GM18951 (cell line): Measurements from ENCODE around the gene RNF144B.

Source experiments
- POLR2A ChIP-seq: IDR thresholded peaks from 4 replicates; pipeline ENCODE4 v1.6.1; 2011; ENCODE audit warnings: mild to moderate bottlenecking; ENCODE audit not compliant: insufficient read length, insufficient read depth; ENCODE audit errors: extremely low read depth
- in situ Hi-C: fragments of 300-500 bp; cut with MboI; formaldehyde crosslinking; loops from one replicate; pipeline ENCODE4 v1.12.0; 2022; ENCODE audit warnings: low sequenced_read_pairs, mixed read lengths, inconsistent platforms; ENCODE audit not compliant: unreplicated experiment

The RNF144B gene

DNA sequence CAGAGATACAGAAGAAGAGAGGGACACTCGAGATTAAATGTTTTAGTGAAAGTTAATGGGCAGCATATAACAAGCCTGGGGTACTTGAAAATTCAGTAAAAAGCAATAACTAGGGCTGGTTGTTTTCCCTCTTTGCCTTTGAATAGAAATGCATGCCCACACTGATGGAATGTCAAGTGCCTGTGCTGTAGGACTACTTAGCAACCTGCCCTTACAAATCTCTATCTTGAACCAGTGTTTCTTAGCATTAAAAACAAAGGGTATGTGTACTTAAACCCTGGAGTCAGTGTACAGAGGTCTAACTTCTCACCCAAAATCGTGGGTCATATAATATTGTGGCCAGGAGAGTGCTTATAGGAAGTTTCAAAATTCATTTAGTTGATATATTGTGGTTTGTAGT, 37.1 kb downstream of the RNF144B start:
- no peak for TF ChIP-seq POLR2A
- in situ Hi-C loops, result no loop called here

DNA sequence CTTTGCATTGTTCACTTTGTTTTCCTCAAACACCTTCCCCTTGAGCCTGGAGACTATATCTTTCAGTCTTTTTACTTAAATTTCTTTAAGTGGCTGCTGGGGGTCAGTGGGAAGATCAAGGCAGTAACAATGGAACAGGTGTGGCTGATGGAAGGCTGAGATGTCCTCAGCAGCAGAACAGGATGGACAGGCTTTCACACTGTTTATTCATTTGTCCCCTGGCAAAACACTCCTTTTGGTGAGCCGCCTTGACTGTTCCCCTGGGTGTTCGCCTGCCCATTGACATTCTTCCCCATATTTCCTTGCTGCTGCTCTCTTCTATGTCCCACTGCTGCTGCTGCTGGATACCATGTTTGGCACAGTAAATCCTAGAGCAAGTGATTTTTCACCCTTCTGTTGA, 38.1 kb downstream of the RNF144B start:
- TF ChIP-seq POLR2A, result no peak
- in situ Hi-C loops, result no loop called here

DNA sequence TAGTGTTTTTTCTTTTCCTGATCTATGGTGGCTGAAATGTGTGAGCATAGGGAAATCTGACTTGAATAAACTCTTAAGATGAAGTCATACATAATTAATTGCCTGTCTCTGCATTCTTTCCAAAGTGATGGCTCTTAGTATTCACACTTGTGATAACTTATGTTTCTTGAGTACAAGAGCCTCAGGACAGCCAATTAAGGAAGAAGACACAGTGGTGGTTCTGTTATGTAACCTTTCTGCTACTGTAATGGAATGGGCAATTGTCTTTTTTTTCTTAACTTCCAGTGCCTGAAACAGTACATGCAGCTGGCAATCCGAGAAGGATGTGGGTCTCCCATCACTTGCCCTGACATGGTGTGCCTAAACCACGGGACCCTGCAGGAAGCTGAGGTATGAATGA, 40.1 kb downstream of the RNF144B start:
- TF ChIP-seq POLR2A, result no peak
- in situ Hi-C loops, result no loop called here

DNA sequence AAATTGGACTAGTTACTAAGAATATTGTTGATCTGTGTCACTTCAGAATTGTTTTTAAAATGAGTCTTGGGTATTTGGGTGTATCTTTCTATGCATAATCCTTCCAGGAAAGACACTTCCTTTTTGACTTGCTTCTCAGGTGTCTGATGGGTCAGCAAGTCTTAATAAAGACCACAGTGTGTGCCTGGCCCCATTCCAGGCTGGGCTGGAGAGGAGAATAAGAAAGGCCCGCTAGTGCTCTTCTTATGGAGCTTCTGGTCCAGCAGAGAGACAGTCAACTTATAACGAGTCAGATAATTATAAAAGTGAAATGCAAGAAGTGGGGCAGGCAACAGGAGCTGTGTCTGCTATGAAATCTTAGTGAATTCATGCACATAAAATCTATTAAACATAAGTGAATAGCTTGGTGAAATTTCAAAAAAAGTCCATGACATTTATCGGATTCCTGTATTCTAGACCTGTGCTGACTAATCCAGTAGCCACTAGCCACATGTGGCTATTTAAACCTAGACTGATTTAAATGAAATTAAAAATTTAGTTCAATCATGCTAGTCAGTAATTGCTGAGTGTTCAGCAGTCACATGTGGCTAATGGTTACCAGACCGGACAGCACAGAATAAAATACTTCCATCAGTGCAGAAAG, 42.6 kb downstream of the RNF144B start:
- no peak for TF ChIP-seq POLR2A
- in situ Hi-C loops, result no loop called here

GRCh38 chr6:18431581-18431980, 44.4 kb downstream of the RNF144B start:
- in situ Hi-C loops, result no loop called here

DNA sequence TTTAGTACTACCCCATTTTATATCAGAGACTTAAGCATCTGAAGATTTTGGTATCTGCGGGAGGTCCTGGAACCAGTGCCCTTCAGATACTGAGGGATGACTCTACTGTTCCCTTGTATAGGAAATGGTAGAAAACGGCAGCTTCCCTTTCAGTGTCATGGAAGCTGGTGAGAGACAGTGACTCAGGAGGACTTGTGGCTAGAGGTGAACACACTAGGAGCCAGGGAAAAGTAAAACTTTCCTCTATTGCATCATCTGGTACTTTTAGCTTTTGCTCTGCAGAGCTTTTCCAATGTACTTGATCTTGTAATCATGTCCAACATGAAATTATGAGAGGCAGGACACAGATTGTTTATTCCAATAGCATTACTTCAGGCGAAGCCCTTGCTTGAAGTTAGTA, 45.0 kb downstream of the RNF144B start:
- in situ Hi-C loops, result no loop called here
- no peak for TF ChIP-seq POLR2A

More at GRCh38 chr6:18431581-18431980, 44.4 kb downstream of the RNF144B start:
- TF ChIP-seq POLR2A, result no peak

DNA sequence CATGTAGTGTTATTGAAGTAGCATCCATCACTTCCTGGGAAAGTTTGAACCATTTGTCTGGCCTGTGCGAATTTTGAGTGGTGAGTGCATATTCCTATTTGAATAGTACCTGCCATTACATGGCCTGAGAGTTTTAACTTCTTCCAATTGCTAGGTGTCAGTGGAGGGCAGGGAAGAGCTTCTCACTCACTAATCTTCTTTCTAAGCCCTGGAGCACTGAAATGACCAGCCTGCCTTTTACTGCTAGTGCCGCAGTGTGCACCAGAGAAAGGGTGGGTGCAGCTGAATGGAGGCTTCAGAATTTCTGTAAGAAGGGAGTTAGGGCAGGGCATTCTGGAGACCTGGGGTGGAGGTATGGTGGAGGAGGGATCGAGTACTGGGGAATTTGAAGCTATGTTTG, 45.5 kb downstream of the RNF144B start:
- in situ Hi-C loops, result no loop called here
- no peak for TF ChIP-seq POLR2A

GRCh38 chr6:18433059-18433458, 45.9 kb downstream of the RNF144B start:
- in situ Hi-C loops, result no loop called here
- TF ChIP-seq POLR2A, result no peak

DNA sequence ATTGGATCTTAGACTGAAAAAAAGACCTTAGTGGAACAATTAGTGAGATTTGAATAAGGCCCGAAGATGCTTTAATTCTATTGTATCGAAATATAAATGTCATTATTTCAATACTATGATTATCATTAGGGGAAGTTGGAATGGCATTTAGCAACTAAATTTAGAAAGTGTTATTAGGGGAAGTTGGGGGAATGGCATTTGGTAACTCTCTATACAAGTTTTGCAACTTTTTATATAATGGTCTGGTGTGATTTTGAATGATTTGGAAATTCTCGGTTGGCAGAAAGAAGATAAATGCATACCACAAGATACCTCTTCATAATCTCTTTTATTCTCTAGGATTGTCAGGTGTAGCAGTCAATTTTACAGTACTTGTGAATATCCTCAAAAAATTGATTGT, 49.2 kb downstream of the RNF144B start:
- no peak for TF ChIP-seq POLR2A
- in situ Hi-C loops, result no loop called here

GRCh38 chr6:18439581-18439980, 52.4 kb downstream of the RNF144B start:
- in situ Hi-C loops, result no loop called here
- no peak for TF ChIP-seq POLR2A

DNA sequence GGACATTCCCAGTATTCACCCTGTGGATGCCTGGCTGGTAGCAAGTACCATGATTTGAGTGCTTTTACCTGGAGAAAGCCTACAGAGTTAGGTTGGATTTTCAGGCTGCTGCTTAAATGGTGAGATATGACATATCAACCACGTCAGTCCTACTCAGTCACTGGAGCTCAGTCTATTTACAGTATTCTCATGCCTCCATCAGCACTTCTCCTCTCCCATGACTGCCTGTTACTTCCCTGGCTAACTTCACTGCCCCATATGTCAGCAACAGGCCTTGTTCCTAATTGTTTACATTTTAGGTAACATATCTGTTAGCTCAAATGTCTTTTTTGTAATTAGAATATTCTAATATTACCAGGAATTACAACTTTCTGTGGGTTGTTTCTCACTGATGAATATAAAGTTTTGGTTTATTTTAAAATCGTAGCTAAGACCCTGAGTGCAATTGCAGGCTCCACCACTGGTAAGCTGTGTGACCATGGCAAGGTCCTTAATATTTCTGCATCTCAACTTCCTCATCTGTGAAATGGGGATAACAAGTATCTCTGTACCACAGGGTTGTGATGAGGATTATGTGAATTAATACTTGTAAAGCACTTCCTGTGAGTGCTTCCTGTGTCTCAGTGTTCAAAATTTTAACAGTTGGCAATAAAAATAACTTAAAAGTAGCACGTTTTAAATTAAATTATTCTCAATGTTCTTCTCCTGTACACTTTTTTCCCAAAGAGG, 54.3 kb downstream of the RNF144B start:
- TF ChIP-seq POLR2A, result no peak
- in situ Hi-C loops, result no loop called here

DNA sequence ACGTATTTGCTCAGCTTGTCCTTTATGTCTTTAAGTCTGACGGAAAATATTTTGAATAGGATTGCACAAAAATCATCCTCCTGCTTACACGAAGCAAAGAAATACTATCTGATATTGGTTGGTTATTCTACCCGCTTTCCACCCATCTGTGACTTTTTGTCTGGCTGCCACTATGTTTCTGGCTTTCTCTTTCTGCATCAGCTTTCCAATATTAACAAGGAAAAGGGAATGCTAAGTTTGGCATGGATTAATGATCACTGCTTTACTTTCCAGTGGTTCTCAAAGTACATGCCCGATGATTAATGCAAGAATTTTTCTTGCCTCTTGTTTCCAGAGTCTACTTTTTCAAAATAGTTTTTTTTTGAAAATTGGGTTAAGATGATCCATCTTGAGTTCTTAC, 57.0 kb downstream of the RNF144B start:
- TF ChIP-seq POLR2A, result no peak
- in situ Hi-C loops, result no loop called here

- TF ChIP-seq POLR2A, result no peak
- in situ Hi-C loops, result no loop called here
Measured at GRCh38 chr6:18445228-18445627, 58.1 kb downstream of the RNF144B start.

- in situ Hi-C loops, result no loop called here
- TF ChIP-seq POLR2A, result no peak
Measured at GRCh38 chr6:18446771-18447170, 59.6 kb downstream of the RNF144B start.

DNA sequence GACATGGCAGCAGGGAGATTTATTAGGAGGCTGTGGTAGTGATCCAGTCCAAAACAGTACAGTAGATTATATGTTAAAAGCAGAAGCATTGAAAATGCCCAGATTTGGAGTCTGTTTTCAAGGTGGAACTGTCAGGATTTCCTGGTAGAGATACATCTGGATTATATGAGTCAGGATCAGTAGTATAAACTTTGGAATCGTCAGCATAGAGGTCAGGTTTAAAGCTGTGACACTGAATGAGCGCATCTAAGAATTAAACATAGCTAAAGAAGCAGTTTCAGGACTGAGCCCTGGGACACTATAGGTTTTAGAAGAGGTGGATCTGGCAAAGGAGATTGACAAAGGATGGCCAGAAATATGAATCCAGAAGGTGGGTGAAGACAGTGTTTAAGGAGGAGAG, 60.4 kb downstream of the RNF144B start:
- in situ Hi-C loops, result no loop called here
- no peak for TF ChIP-seq POLR2A

DNA sequence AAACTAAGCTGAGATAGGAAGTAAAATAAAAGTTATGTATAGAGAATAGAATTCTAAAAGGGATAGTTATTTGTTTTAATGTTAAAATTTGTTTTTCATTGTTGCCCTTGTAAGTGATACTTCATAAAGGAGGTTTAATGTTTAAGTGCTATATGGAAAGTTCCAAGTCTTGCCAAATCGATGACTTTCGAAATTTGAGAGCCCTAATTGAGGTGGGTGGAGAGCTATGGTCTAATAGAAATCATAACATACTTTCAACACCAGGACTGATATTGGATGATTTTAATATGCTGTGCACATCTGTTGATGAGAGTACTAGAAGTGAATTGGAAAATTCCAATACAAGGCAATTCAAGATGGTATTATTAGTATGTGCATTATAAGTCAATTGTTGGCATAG, 64.6 kb downstream of the RNF144B start:
- TF ChIP-seq POLR2A, result no peak
- in situ Hi-C loops, result no loop called here
